ENCODE measurements around the gene CTCF. TPM values are rescaled to one million over a fixed set of nuclear protein-coding genes. Genes with fewer than 3 reads are reported as not detected.

Gene CTCF
- total and polyA plus RNA-seq, 10 of the 15 experiments (the other 5 are each of a cell fraction or from before 2014, with no cell fraction given), result 9.1 to 55.0 (median 41.8) TPM

- WGBS (ENCODE audit: insufficient coverage, insufficient replicate concordance, low lambda C conversion rate, missing lambda C conversion rate), result 73% methylated on average over 8 of the region's 8 CpGs
- ChIA-PET POLR2A (interaction anchor here (0.6 to 3.9 kb wide), 8 partner anchors 8 to 316 kb away, joined by 3 to 25 read pairs (median 8); partner anchors contain the start of genes ACD and RIPOR1), RAD21 (ENCODE audit: unreplicated experiment) (interaction anchor here (1.2 to 6.3 kb wide), 8 partner anchors 13 to 158 kb away, joined by 4 to 50 read pairs (median 10); partner anchors contain the start of genes ATP6V0D1, CARMIL2 and GFOD2), SMC1A (ENCODE audit: uncharacterized antibody, unreplicated experiment) (interaction anchor here (1.0 to 2.8 kb wide), 10 partner anchors 13 to 84 kb away, joined by 3 to 19 read pairs (median 4); partner anchors contain the start of genes ATP6V0D1 and CARMIL2), CTCF (interaction anchor here (0.7 to 5.6 kb wide), 11 partner anchors 9 to 107 kb away, joined by 3 to 77 read pairs (median 7); partner anchors contain the start of genes ATP6V0D1, CARMIL2 and ENKD1)
- BruUV-seq (replicated peaks), result TSS peak; percentile 71
- Histone ChIP-seq H2AFZ (ENCODE audit: control insufficient read depth, low read depth, low read length) (no peak overlapping the region), H3K36me3 (ENCODE audit: control insufficient read depth in 2 of 2, insufficient read depth in 2 of 2, low read length in 1 of 2) (no peaks in the 10 kb centered on the region), H3K4me1 (ENCODE audit: control insufficient read depth, insufficient read depth, low read length) (peaks cover 21% of the 10 kb centered on the region), H3K9ac (ENCODE audit: control insufficient read depth, insufficient read depth, low read length) (peak overlapping the region; percentile 69), H3K27me3 (replicated peaks in 1 of 2; ENCODE audit: control insufficient read depth in 2 of 2, insufficient read depth in 2 of 2, low read length in 1 of 2) (no peaks in the 10 kb centered on the region), H3K79me2 (ENCODE audit: control insufficient read depth, insufficient read depth, low read length) (peaks cover 51% of the 10 kb centered on the region), H3K27ac (ENCODE audit: control insufficient read depth, insufficient read depth) (peak overlapping the region; percentile 77; the same call in 1 of the 2 replicates), H3K4me2 (ENCODE audit: control insufficient read depth, insufficient read depth) (peak overlapping the region; percentile 57), H4K20me1 (ENCODE audit: control insufficient read depth, insufficient read depth) (no peaks in the 10 kb centered on the region), H3K9me3 (replicated peaks; ENCODE audit: control insufficient read depth, insufficient read depth, low read length) (no peaks in the 10 kb centered on the region), H3K4me3 (peak overlapping the region; percentile 74)
- DNase-seq (ENCODE audit: low read depth, low spot score) (no peak), FAIRE-seq (no peak), ATAC-seq (no peak)
- in situ Hi-C loops (cut with MboI) (no loop called here), intact Hi-C loops (cut with micrococcal nuclease; ENCODE audit: unreplicated experiment) (no loop called here)
- TF ChIP-seq ZNF384 (IDR thresholded peaks at IDR 0.05; ENCODE audit: borderline replicate concordance, low read depth, low read length), result no peak
- TF ChIP-seq RELA (IDR thresholded peaks at IDR 0.05; ENCODE audit: borderline replicate concordance, partially characterized antibody), result no peak
- no peak for TF ChIP-seq HSF1 (IDR thresholded peaks at IDR 0.05; ENCODE audit: low read depth, low read length)
- TF ChIP-seq BCLAF1 (IDR thresholded peaks at IDR 0.05), result no peak
- no peak for TF ChIP-seq NKRF (conservative IDR thresholded peaks at IDR 0.05)
- no peak for TF ChIP-seq KAT2A (conservative IDR thresholded peaks at IDR 0.05; ENCODE audit: control insufficient read depth, low read depth, low read length)
- no peak for TF ChIP-seq TARDBP (IDR thresholded peaks at IDR 0.05; ENCODE audit: borderline replicate concordance)
- no peak for TF ChIP-seq SIN3A (IDR thresholded peaks at IDR 0.05; ENCODE audit: low read depth, low read length)
- TF ChIP-seq ATF2 (IDR thresholded peaks at IDR 0.05; ENCODE audit: low read length), result no peak
- no peak for TF ChIP-seq POU2F2 (IDR thresholded peaks at IDR 0.05; ENCODE audit: borderline replicate concordance, low read depth, low read length)
- no peak for TF ChIP-seq NRF1 (conservative IDR thresholded peaks at IDR 0.05; ENCODE audit: low read depth, low read length)
- TF ChIP-seq MEF2B (IDR thresholded peaks at IDR 0.05; ENCODE audit: partially characterized antibody, poor library complexity, severe bottlenecking), result no peak
Measured at GRCh38 chr16:67560827-67561342, 1.4 kb upstream of the CTCF start.
